Kidney (tissue), 14 donors: ENCODE results near the gene MIPEP. TPM values are rescaled to one million over a fixed set of nuclear protein-coding genes. Genes with fewer than 3 reads are reported as not detected.

ENCODE experiments used
- DNase-seq, 5 donors: peaks; one replicate each; pipeline ENCODE4 v3.0.0-alpha.2; 2013 to 2020
- FAIRE-seq: peaks from 2 replicates; lab custom pipeline; 2012; peaks lifted over from hg19 to GRCh38; lab: Jason Lieb, UNC
- H3K27ac ChIP-seq, 2 donors: one replicate each; pipeline ENCODE4 v1.7.0; 2013; ENCODE audit warnings: low read depth in 2 of 2, low read length in 2 of 2, inconsistent platforms in 1 of 2
- H3K27me3 ChIP-seq: one replicate; pipeline ENCODE4 v1.7.1; 2013; ENCODE audit warnings: low read length, inconsistent platforms; ENCODE audit not compliant: control insufficient read depth, insufficient read depth
- H3K36me3 ChIP-seq, 3 donors: one replicate each; pipeline versions ENCODE4 v1.7.0 to v1.7.1; 2013; ENCODE audit warnings: low read length in 3 of 3, control low read depth in 1 of 3, inconsistent platforms in 1 of 3; ENCODE audit not compliant: insufficient read depth in 3 of 3, control insufficient read depth in 2 of 3
- H3K4me1 ChIP-seq, 3 donors: one replicate each; pipeline versions ENCODE4 v1.7.0 to v1.7.1; 2013; ENCODE audit warnings: low read length in 3 of 3, inconsistent platforms in 1 of 3, low read depth in 1 of 3; ENCODE audit not compliant: control insufficient read depth in 2 of 3, insufficient read depth in 2 of 3
- H3K4me3 ChIP-seq, 3 donors: one replicate each; pipeline versions ENCODE4 v1.7.0 to v1.8.1; 2013; ENCODE audit warnings: low read length in 3 of 3, control low read depth in 1 of 3, inconsistent platforms in 1 of 3
- H3K9ac ChIP-seq, 3 donors: one replicate each; pipeline versions ENCODE4 v1.7.0 to v1.7.1; 2013; ENCODE audit warnings: low read length in 3 of 3, control low read depth in 1 of 3, inconsistent platforms in 1 of 3
- H3K9me3 ChIP-seq, 3 donors: one replicate each; pipeline versions ENCODE4 v1.7.0 to v1.7.1; 2013; ENCODE audit warnings: low read length in 3 of 3, control low read depth in 1 of 3, inconsistent platforms in 1 of 3; ENCODE audit not compliant: control insufficient read depth in 2 of 3, insufficient read depth in 1 of 3
- CTCF ChIP-seq: IDR thresholded peaks from 3 replicates; pipeline ENCODE4 v1.5.1; 2012; ENCODE audit warnings: mild to moderate bottlenecking, moderate library complexity, borderline replicate concordance; ENCODE audit not compliant: insufficient read depth; ENCODE audit errors: extremely low read depth
- intact Hi-C: fragments of 100-400 bp; cut with DNase I; formaldehyde crosslinking; loops from one replicate; pipeline ENCODE4 v1.11.1; 2022
- polyA plus RNA-seq: library from polyadenylated mRNA; stranded (reverse); fragments of 350-450 nt; fragmentation: Illumina TruSeq; extraction: RNeasy Lipid Tissue Mini Kit (QIAGEN cat#74804); gene quantifications from one replicate; pipeline ENCODE4 v1.2.3, GENCODE V29; 2014; ENCODE audit warnings: low read depth, low replicate concordance; ENCODE audit not compliant: insufficient read depth
- total RNA-seq: library from RNA; stranded (reverse); fragmentation: NEBNext Ultra II Directional; extraction: Animal tissue kit (Norgen Biotek cat#: 25700); gene quantifications from one replicate; pipeline ENCODE4 v1.2.1, GENCODE V29; 2021
- donor health status: control.
- donor health status: control.
- donor health status: control.
- donor health status: control.
- donor health status: control.
- donor health status: DM: yes; HTN: yes; CAD: no.
- donor health status: Normal renal cell carcinoma (clear cell type).

Gene MIPEP
- total and polyA plus RNA-seq, 2 donors from 2014 or later, result 29.1 to 46.8 TPM

- TF ChIP-seq CTCF, result no peak
- intact Hi-C loops, result no loop called here
- Histone ChIP-seq H3K9me3 (no peaks in the 10 kb centered on the region), H3K4me3 (no peak overlapping the region), H3K27me3 (no peaks in the 10 kb centered on the region), H3K4me1 (peaks cover 0 to 6% (median 0%) of the 10 kb centered on the region in 3 donors), H3K27ac (no peak overlapping the region), H3K36me3 (no peaks in the 10 kb centered on the region), H3K9ac (no peak overlapping the region)
- peak; percentile 46 for FAIRE-seq
- no peak for DNase-seq
Measured at GRCh38 chr13:23794267-23795161, 94.7 kb downstream of the MIPEP start.

GRCh38 chr13:23793711-23794110 lies 95.5 kb downstream of the MIPEP start:
- H3K9ac ChIP-seq, result no peak overlapping the region
- H3K27me3 ChIP-seq, result no peaks in the 10 kb centered on the region
- H3K4me3 ChIP-seq, result no peak overlapping the region
- no peak overlapping the region for H3K27ac ChIP-seq
- no peak for TF ChIP-seq CTCF
- FAIRE-seq (no peak), DNase-seq (no peak)
- no peaks in the 10 kb centered on the region for H3K9me3 ChIP-seq
- H3K36me3 ChIP-seq, result no peaks in the 10 kb centered on the region
- intact Hi-C loops, result no loop called here
- H3K4me1 ChIP-seq, result peaks cover 0 to 6% (median 0%) of the 10 kb centered on the region in 3 donors

GRCh38 chr13:23792680-23793079 lies 96.5 kb downstream of the MIPEP start:
- intact Hi-C loops, result no loop called here
- Histone ChIP-seq H3K4me1 (peaks cover 0 to 6% (median 0%) of the 10 kb centered on the region in 3 donors), H3K27ac (no peak overlapping the region), H3K4me3 (no peak overlapping the region), H3K27me3 (no peaks in the 10 kb centered on the region), H3K9me3 (no peaks in the 10 kb centered on the region), H3K9ac (no peak overlapping the region), H3K36me3 (no peaks in the 10 kb centered on the region)
- TF ChIP-seq CTCF, result no peak
- DNase-seq (no peak), FAIRE-seq (no peak)
